GM21737 (cell line): Measurements from ENCODE around the gene INAFM1.
"Not testable (repeated sequence)": the region's sequence is repeated elsewhere in the genome, so short reads cannot be mapped to it uniquely, and the experiment has no call there.

Experiments used
- ATAC-seq: cut with Tn5 transposase; IDR thresholded peaks from one replicate; pipeline ENCODE4 v1.9.1; 2021; ENCODE audit warnings: mild to moderate bottlenecking, moderate library complexity; ENCODE audit not compliant: unreplicated experiment

Gene INAFM1

GRCh38 chr19:47267350-47267759 is 7.3 kb upstream of the INAFM1 start:
- ATAC-seq = no peak

DNA sequence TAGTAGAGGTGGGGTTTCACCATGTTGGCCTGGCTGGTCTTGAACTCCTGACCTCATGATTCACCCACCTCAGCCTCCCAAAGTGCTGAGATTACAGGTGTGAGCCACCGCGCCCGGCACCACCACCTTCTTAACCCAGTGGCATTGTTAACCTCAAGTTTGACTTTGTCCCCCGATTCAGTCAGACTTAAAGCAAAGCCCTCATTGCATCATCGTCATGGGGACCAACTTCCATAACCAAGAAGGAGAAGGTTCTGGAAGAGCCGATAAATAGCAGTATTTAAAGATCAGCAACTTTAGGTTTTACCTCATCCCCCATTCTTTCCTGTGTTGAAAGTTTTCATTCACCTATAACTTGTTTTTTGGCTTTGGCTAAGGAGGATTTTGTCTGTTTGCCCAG is 6.7 kb upstream of the INAFM1 start:
- no peak for ATAC-seq

- no peak for ATAC-seq
Observed at GRCh38 chr19:47269596-47269995, 5.1 kb upstream of the INAFM1 start.

- no peak for ATAC-seq
Observed at GRCh38 chr19:47270408-47270807, 4.3 kb upstream of the INAFM1 start.

GRCh38 chr19:47271949-47272348 is 2.7 kb upstream of the INAFM1 start:
- no peak for ATAC-seq

DNA sequence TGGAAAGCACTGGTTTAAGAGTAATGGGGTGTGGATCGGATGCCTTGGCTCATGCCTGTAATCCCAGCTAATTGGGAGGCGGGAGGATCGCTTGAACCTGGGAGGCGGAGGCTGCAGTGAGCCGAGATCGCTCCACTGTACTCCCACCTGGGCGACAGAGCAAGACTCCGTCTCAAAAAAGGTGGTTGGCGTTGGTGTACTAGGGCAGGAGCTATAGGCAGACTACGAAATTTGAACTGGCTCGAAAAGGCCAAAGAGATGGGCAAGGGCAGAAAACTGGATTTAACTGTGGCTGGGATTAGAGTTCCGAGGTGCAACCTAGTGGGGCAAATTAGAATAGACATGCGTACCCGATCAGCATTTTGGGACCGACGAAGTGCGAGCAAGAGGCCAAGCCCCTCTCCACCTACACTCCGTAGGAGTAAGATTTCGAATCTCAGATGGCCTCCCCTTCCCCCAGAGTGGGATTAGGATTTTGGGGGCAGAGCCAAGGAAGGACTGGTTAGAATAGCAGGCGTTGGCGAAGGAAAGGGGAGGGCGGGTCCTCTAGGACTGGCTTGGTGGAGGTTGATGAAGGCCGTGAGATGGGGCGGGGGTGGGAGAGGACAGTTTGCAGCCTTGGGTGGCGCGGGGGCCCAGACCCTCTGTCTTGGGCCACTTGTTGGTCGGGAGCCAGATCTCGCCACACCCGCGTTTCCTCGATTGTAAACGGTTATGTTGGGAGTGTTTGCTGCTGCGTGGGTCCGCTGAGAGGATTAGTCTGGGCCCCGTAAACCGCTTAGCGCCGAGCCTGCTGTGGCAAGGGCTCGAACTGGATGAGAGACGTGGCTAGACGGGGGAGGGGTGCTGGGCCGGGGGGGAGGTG is 2.0 kb upstream of the INAFM1 start:
- ATAC-seq = no peak

GRCh38 chr19:47273313-47274070 is 1.2 kb upstream of the INAFM1 start:
- ATAC-seq = peak; percentile 47

DNA sequence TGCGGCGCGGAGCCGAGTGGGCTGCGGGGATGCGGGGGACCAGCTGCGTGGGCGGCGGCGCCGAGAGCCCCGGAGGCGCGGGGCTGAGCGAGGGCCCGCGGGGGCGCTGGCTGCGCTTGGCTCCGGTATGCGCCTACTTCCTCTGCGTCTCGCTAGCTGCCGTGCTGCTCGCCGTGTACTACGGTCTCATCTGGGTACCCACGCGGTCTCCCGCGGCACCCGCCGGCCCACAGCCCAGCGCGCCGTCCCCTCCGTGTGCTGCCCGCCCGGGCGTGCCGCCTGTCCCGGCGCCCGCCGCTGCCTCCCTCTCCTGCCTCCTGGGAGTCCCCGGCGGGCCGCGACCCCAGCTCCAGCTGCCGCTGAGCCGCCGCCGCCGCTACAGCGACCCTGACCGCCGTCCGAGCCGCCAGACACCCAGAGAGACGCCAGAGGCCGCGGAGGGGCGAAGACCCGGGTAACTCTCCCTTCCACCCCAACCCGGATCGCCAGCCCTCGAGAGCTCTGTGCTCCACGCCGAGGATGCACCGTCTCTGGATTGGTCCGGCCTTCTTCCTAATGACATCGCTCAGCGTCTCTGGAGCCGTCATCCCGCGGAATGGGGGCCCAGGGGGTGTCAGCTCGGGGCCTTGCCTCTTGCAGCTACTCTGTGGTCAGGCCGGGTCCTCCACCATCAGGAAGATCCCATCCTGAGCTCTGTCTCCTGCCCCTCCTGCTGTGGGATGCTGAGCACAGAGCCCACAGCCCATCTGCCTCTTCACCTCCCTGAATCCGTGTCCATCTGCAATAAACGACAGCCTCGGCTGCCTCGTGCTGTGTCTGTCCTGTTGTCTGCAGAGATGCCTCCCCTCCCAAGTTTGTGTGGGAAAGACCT is 441 bp downstream of the INAFM1 start:
- ATAC-seq = no peak

GRCh38 chr19:47275791-47276461 is 1.2 kb downstream of the INAFM1 start:
- no peak for ATAC-seq

GRCh38 chr19:47276513-47276912 is 1.8 kb downstream of the INAFM1 start:
- ATAC-seq = not testable (repeated sequence)

DNA sequence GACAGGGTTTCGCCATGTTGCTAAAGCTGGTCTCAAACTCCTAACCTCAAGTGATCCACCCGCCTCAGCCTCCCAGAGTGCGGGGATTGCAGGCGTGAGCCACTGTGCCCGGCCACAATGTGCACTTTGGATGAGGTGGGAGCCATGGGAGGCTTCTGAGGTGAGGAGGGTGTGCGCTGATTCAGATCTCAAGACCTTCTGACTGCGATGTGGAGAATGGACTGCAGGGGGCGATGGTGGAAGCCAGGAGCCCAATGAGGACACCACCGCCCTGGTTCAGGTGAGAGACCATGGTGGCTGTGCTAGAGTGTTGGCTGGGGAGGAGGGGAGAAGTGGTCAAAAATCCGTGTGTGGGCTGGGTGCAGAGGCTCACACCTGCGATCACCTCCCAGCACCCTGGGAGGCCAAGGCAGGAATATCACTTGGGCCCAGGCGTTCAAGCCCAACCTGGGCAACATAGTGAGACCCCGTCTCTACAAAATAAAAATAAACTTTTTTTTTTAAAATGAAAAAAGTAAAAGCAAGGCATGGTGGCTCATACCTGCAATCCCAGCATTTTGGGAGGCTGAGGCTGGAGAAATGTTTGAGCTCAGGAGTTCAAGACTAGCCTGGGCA is 5.6 kb downstream of the INAFM1 start:
- ATAC-seq = no peak

DNA sequence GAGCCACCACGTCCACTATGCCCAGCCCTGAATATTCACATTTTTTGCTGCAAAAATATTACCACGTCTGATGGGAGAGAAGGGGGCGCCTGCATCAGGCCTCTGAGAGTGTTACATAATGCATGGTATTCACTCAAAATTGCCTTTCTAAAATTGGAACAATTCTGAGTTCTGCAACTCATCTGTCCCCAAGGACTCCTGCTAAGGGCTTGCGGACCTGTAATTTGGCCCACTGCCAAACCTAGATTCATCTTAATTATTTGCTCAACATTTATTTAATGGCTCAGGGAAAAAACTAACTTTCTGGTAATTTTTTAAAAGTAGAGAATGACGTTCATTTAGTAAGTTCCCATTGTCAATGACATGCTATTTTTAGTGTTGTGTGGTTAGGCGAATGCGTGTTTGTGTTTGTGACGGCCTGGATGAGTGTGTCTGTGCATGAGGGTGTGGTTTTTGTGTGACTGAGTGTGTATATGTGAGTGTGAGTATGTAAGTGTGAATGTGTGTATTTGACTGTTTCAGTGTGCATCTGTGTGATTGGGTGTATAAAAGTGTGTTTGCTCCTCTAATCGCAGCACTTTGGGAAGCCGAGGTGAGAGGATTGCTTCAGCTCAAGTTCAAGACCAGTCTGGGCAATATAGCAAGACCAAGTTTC is 8.8 kb downstream of the INAFM1 start:
- no peak for ATAC-seq

DNA sequence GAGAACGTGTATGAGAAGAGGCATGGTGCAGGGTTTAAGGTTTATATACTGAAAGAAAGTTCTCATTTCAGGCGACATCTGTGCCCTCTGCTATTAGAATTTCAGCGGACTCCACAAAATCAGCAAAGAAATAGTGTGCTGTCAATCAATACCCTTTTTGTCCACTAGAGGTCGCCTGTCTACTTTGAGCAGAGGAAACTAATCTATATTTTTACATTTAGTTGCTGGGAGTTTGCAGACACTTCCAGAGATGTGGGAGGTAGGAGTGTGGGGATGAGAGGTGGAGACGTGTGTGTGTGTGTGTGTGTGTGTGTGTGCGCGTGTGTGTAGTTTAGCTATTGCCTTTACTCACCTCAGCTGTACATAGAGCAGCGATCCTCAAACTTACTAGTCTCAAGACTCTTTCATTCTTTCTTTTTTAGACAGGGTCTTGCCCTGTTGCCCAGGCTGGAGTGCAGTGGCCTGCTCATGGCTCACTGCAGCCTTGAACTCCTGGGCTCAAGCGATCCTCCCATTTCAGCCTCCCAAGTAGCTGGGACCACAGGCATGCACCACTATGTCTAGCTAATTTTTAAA is 9.7 kb downstream of the INAFM1 start:
- ATAC-seq = no peak

- no peak for ATAC-seq
Observed at GRCh38 chr19:47296036-47296435, 21.4 kb downstream of the INAFM1 start.

DNA sequence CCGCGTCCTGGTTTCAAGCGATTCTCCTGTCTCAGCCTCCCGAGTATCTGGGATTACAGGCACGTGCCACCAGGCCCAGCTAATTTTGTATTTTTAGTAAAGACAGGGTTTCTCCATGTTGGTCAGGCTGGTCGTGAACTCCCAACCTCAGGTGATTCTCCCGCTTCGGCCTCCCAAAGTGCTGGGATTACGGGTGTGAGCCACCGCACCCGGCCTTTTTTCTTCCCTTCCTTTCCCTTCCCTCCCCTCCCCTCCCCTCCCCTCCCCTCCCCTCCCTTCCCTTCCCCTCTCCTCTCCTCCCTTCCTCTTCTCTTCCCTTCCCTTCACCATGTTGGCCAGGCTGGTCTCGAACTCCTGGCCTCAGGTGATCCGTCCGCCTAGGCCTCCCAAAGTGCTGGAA is 26.2 kb downstream of the INAFM1 start:
- not testable (repeated sequence) for ATAC-seq

- no peak for ATAC-seq
Observed at GRCh38 chr19:47302249-47302648, 27.6 kb downstream of the INAFM1 start.

DNA sequence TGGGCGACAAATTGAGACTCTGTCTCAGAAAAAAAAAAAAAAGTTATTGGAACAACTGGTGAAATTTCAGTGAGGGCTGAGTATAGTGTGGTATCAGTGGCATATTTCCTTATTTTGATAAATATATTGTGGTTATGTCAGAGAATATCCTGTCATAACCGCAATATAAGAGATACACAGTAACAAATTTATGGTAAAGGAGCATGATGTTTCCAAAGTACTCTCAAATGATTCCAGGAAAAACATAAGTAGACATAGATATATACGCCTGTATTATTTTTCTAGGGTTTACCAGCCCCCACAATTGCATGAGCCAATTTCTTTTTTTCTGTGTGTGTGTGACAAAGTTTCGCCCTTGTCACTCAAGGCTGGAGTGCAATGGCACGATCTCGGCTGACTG is 29.3 kb downstream of the INAFM1 start:
- no peak for ATAC-seq

- ATAC-seq = no peak
Observed at GRCh38 chr19:47305309-47305751, 30.6 kb downstream of the INAFM1 start.

GRCh38 chr19:47306303-47306702 is 31.6 kb downstream of the INAFM1 start:
- ATAC-seq = no peak
